ENCODE measurements around the gene ETS2.

DNA sequence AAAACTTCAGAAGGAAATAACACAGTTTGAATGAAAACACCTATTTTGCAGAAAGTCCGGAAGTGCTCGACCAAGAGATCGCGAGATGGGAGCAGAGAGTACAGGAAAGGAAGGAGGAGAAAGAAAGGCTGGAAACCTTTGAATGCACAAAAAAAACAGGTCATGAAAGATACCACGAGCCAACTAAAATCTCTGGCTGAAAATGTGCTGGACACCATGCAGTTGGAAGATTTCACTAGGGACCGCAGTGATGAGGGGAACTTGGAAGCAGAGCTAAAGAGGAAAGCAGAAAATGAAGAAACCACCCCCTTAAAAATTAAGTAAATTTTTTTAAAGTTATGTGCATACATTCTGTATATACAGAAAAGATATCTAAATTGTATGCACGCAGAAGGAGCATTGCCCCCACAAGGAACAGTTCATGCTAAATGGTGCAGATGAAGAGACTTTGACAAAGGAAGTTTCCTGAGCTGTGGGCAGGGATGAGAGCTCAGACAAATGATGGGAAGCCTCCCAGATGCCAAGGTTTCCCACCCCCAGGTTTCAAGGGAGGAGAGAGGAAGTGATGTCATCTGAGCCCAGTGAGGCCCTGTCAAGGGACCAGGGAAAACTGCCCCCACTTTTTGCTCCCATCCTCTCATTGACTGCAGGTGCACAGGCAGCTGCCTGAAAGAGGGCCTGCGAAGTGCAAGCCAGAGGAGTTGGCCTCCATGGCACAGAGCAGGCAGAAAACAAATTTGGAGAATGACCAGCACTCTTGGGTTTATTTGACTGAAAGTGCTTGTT is 52.5 kb downstream of the ETS2 start:
- TF ChIP-seq, protein P1, sequence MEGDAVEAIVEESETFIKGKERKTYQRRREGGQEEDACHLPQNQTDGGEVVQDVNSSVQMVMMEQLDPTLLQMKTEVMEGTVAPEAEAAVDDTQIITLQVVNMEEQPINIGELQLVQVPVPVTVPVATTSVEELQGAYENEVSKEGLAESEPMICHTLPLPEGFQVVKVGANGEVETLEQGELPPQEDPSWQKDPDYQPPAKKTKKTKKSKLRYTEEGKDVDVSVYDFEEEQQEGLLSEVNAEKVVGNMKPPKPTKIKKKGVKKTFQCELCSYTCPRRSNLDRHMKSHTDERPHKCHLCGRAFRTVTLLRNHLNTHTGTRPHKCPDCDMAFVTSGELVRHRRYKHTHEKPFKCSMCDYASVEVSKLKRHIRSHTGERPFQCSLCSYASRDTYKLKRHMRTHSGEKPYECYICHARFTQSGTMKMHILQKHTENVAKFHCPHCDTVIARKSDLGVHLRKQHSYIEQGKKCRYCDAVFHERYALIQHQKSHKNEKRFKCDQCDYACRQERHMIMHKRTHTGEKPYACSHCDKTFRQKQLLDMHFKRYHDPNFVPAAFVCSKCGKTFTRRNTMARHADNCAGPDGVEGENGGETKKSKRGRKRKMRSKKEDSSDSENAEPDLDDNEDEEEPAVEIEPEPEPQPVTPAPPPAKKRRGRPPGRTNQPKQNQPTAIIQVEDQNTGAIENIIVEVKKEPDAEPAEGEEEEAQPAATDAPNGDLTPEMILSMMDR (IDR thresholded peaks at IDR 0.05; ENCODE audit: low read depth, low read length), result no peak
- TF ChIP-seq, protein P2, sequence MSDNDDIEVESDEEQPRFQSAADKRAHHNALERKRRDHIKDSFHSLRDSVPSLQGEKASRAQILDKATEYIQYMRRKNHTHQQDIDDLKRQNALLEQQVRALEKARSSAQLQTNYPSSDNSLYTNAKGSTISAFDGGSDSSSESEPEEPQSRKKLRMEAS (IDR thresholded peaks at IDR 0.05; ENCODE audit: low read depth, low read length), result no peak

All from NB4 (cell line).